ENCODE data around the gene ZNF592. TPM values are rescaled to one million over a fixed set of nuclear protein-coding genes. Genes with fewer than 3 reads are reported as not detected.

Gene ZNF592
- total and polyA plus RNA-seq, 2 donors (not counting 3 experiments of a cell fraction or from before 2014, with no cell fraction given): 12.3 to 21.1 TPM

- Histone ChIP-seq H2AFZ (ENCODE audit: low read depth, low read length) (peak within 1 kb of the TSS; percentile 82), H3K9ac (replicated peaks; ENCODE audit: extremely low read depth, insufficient read depth, low read length) (peak within 1 kb of the TSS; percentile 87), H3K9me1 (replicated peaks; ENCODE audit: control insufficient read depth, extremely low read depth, insufficient read depth, low read length) (no peaks in the 10 kb centered on the region), H3K9me3 (replicated peaks; ENCODE audit: control insufficient read depth, insufficient read depth, low read length) (no peaks in the 10 kb centered on the region), H3K36me3 (ENCODE audit: control insufficient read depth in 2 of 2, extremely low read depth in 1 of 2, insufficient read depth in 2 of 2, low read length in 2 of 2) (no peaks in the 10 kb centered on the region), H3K4me2 (ENCODE audit: insufficient read depth, low read length) (peak within 1 kb of the TSS; percentile 99), H3K4me1 (ENCODE audit: control insufficient read depth, extremely low read depth, insufficient read depth, low read length) (peaks cover 22% of the 10 kb centered on the region), H3K27me3 (ENCODE audit: control insufficient read depth in 2 of 2, insufficient read depth in 2 of 2, low read length in 2 of 2) (no peaks in the 10 kb centered on the region), H3K79me2 (ENCODE audit: control insufficient read depth, insufficient read depth, low read length) (peaks cover 45% of the 10 kb centered on the region), H3K4me3 (replicated peaks in 1 of 3; ENCODE audit: insufficient read depth in 1 of 3, low read depth in 1 of 3, low read length in 3 of 3) (peak within 1 kb of the TSS; percentile 55 to 95 (median 85)), H4K20me1 (replicated peaks; ENCODE audit: control insufficient read depth, extremely low read depth, insufficient read depth, low read length) (no peaks in the 10 kb centered on the region), H3K27ac (ENCODE audit: insufficient read depth, low read depth, low read length) (peak within 1 kb of the TSS; percentile 56)
- intact Hi-C loops (cut with micrococcal nuclease) (loop anchor here (1.0 to 2.0 kb wide), 8 partner anchors 32 to 212 kb away; partner anchors contain the start of genes NMB, WDR73 and ZNF592), dilution Hi-C loops (cut with MboI; ENCODE audit: extremely low pct_ligation_motif_present, low sequenced_read_pairs) (no loop called here)
- TF ChIP-seq GATA2 (IDR thresholded peaks at IDR 0.05; ENCODE audit: insufficient read depth, insufficient read length, low read depth, low read length) (no peak), MYC (IDR thresholded peaks at IDR 0.05; ENCODE audit: low read depth, low read length) (no peak), CTCF (IDR thresholded peaks at IDR 0.05; ENCODE audit: extremely low read depth in 1 of 2, insufficient read depth in 1 of 2, low read depth in 1 of 2, low read length in 2 of 2) (no peak), POLR2AphosphoS5 (IDR thresholded peaks at IDR 0.05; ENCODE audit: insufficient read depth, low read depth, low read length) (peak; percentile 95), POLR2A (IDR thresholded peaks at IDR 0.05; ENCODE audit: low read depth, low read length) (peak; percentile 97), MAX (IDR thresholded peaks at IDR 0.05; ENCODE audit: insufficient read depth, insufficient read length) (peak; percentile 11)
- BruUV-seq (replicated peaks): no TSS peak
- peak; percentile 98 for FAIRE-seq
- POLR2A ChIA-PET: interaction anchor here (0.6 to 1.5 kb wide), 5 partner anchors 18 to 105 kb away, joined by 3 to 6 read pairs (median 3); no protein-coding TSS in a partner anchor
- DNase-seq (ENCODE audit: low read depth, low spot score): peak; percentile 97
- CTCF ChIA-PET: interaction anchor here (0.6 to 2.1 kb wide), 8 partner anchors 9 to 117 kb away, joined by 3 to 5 read pairs (median 3); partner anchors contain the start of gene WDR73
Observed at GRCh38 chr15:84716036-84716732, 32.2 kb upstream of the ZNF592 start, which contains the start of gene SEC11A. Gene SEC11A, minus strand, starts transcription at chr15:84716139. Its CDS starts 64 bp downstream, at chr15:84716075.
